T-cell (primary cell): Measurements from ENCODE around the gene CDC42BPA. TPM values are rescaled to one million over a fixed set of nuclear protein-coding genes. Genes with fewer than 3 reads are reported as not detected.

Experiments
- ATAC-seq, 4 experiments: fragments of 200-7000 bp in 3 of 4; fragments of 150-1000 bp in 1 of 4; cut with Tn5 transposase; replicated peaks in 1 of 4; 1 replicate in 3 of 4; 2 replicates in 1 of 4; pipeline ENCODE4 v1.10.0; 2021; ENCODE audit warnings: moderate library complexity in 3 of 4, mild to moderate bottlenecking in 2 of 4, moderate number of reproducible peaks in 1 of 4
- CTCF ChIA-PET, 2 donors: fragments of 300-600 bp; sonication (Branson Sonifier 250); formaldehyde crosslinking; loops; one replicate each; lab custom pipeline; 2022; ENCODE audit warnings: antibody characterized with exemption in 2 of 2; lab: Charles Lee
- POLR2A ChIA-PET, 2 donors: fragments of 300-600 bp; sonication (Branson Sonifier 250); formaldehyde crosslinking; loops; one replicate each; lab custom pipeline; 2022; ENCODE audit warnings: antibody characterized with exemption in 2 of 2; lab: Charles Lee
- DNase-seq, 35 experiments: peaks; one replicate each; pipeline versions ENCODE4 v3.0.0 to v3.0.0-alpha.2; 2013 to 2023
- H3K27ac ChIP-seq: one replicate; pipeline ENCODE4 v1.5.1; 2013; ENCODE audit warnings: low read length
- H3K27me3 ChIP-seq, 2 experiments: replicated peaks in 1 of 2; 1 replicate in 1 of 2; 2 replicates in 1 of 2; pipeline versions ENCODE4 v1.6.1 to v1.7.0; 2013; ENCODE audit warnings: low read length in 1 of 2, mixed read lengths in 1 of 2; ENCODE audit not compliant: control insufficient read depth in 2 of 2, insufficient read depth in 2 of 2; ENCODE audit errors: extremely low read depth in 1 of 2
- H3K36me3 ChIP-seq, 2 donors: 1 replicate in 1 of 2; 2 replicates in 1 of 2; pipeline versions ENCODE4 v1.6.1 to v1.7.0; 2013; ENCODE audit warnings: low read length in 1 of 2; ENCODE audit not compliant: control insufficient read depth in 2 of 2, insufficient read depth in 1 of 2; ENCODE audit errors: extremely low read depth in 1 of 2
- H3K4me1 ChIP-seq, 2 experiments: 1 replicate in 1 of 2; 2 replicates in 1 of 2; pipeline versions ENCODE4 v1.6.1 to v1.7.0; 2013; ENCODE audit warnings: low read length in 2 of 2, mixed read lengths in 1 of 2; ENCODE audit not compliant: insufficient read depth in 2 of 2, control insufficient read depth in 1 of 2; ENCODE audit errors: extremely low read depth in 1 of 2
- H3K4me3 ChIP-seq, 2 donors: 1 replicate in 1 of 2; 2 replicates in 1 of 2; pipeline versions ENCODE4 v1.5.1 to v1.7.0; 2013; ENCODE audit warnings: mild to moderate bottlenecking in 2 of 2, low read length in 1 of 2, moderate library complexity in 1 of 2; ENCODE audit not compliant: control insufficient read depth in 1 of 2; ENCODE audit errors: extremely low read depth in 1 of 2
- H3K9me3 ChIP-seq: 2 replicates; pipeline ENCODE4 v1.7.0; 2013
- H3K27ac Mint-ChIP-seq, 2 donors: one replicate each; pipeline ENCODE4 v1.8.0; 2020 to 2021; ENCODE audit warnings: mild to moderate bottlenecking in 2 of 2, mixed read lengths in 2 of 2
- H3K27me3 Mint-ChIP-seq, 2 donors: one replicate each; pipeline ENCODE4 v1.8.0; 2021 to 2022; ENCODE audit warnings: mixed read lengths in 2 of 2
- H3K36me3 Mint-ChIP-seq: one replicate; pipeline ENCODE4 v1.8.0; 2021; ENCODE audit warnings: mixed read lengths
- H3K4me1 Mint-ChIP-seq, 3 donors: one replicate each; pipeline ENCODE4 v1.8.0; 2020 to 2022; ENCODE audit warnings: mixed read lengths in 3 of 3, mild to moderate bottlenecking in 1 of 3
- H3K4me3 Mint-ChIP-seq, 3 donors: one replicate each; pipeline ENCODE4 v1.8.0; 2020 to 2022; ENCODE audit warnings: mild to moderate bottlenecking in 3 of 3, mixed read lengths in 3 of 3, moderate library complexity in 3 of 3
- H3K9me3 Mint-ChIP-seq, 3 donors: one replicate each; pipeline ENCODE4 v1.8.0; 2020 to 2022; ENCODE audit warnings: mixed read lengths in 3 of 3
- WGBS: methylation state at CpG from one replicate; pipeline ENCODE4 v1.1.5; 2013; ENCODE audit warnings: missing lambda C conversion rate; ENCODE audit not compliant: insufficient coverage; 5-methylcytosine and 5-hydroxymethylcytosine counted together
- total RNA-seq, 35 experiments: library from RNA in 6 of 35; stranded (reverse) in 6 of 35; fragments of 120-200 nt in 1 of 35; gene quantifications; one replicate each; pipeline versions ENCODE4 v1.2.1 to v1.2.4 and lab custom pipeline; 2013 to 2026

The CDC42BPA gene
- total RNA-seq, 5 donors from 2014 or later (not counting 1 experiment from before 2014, with no cell fraction given) = 0.33 to 1.6 (median 0.86) TPM

DNA sequence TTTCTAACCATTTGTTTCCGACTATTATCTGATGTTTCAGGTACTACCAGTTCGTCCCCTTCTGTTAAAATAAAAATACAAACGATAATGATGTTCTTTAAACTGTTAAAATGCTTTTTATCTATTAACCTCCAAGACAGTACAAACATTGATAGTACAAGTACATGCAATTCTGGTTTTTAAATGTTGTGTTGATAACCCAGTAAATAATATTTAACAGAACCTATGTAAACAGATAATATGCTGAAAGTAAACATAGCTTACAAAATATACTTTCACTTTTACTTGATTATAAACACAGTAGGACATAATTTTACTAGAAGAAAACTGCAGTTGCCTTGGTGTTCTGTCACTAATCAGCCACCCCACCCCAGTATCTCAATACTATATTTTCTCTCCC is 301.3 kb downstream of the CDC42BPA start:
- Histone ChIP-seq H3K9me3 (no peaks in the 10 kb centered on the region), H3K27ac (no peak overlapping the region), H3K4me3 (no peak overlapping the region), H3K27me3 (peaks cover 0 to 3% of the 10 kb centered on the region in 2 experiments), H3K4me1 (no peaks in the 10 kb centered on the region), H3K36me3 (no peaks in the 10 kb centered on the region)
- Mint-ChIP-seq H3K4me1 (no peaks in the 10 kb centered on the region), H3K27ac (no peak overlapping the region), H3K36me3 (peaks cover 3% of the 10 kb centered on the region), H3K9me3 (peaks cover 5 to 10% (median 6%) of the 10 kb centered on the region in 3 donors), H3K4me3 (no peak overlapping the region), H3K27me3 (peaks cover 0 to 5% of the 10 kb centered on the region in 2 donors)
- CTCF ChIA-PET = no interaction called here
- POLR2A ChIA-PET = no interaction called here
- WGBS = no CpG with 5 or more reads among the region's 3 CpGs
- ATAC-seq (no peak), DNase-seq (no peak)

DNA sequence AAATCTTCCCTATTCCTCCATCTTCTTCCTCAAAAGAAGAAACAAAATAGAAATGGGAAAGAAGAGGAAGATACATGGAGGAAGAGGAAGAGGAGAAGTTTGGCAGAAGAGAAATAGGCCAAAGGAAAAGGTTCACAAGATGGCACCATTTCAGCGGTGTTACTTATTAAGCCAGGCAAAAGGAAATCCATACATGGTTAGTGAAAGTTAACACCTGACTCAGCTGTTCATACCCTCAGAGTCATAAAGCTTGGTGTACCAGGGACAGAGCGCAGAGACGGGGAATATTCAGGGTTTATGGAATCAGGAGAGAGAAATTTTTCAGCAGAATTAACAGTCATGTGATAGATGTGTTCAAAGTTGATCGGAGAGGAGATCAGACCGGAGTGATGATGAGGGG is 307.6 kb downstream of the CDC42BPA start:
- CTCF ChIA-PET = no interaction called here
- POLR2A ChIA-PET = no interaction called here
- no peak overlapping the region for H3K4me3 Mint-ChIP-seq
- Histone ChIP-seq H3K27me3 (peaks cover 0 to 3% of the 10 kb centered on the region in 2 experiments), H3K9me3 (no peaks in the 10 kb centered on the region), H3K36me3 (no peaks in the 10 kb centered on the region), H3K4me1 (no peaks in the 10 kb centered on the region), H3K4me3 (no peak overlapping the region), H3K27ac (no peak overlapping the region)
- H3K27me3 Mint-ChIP-seq = peaks cover 3 to 5% of the 10 kb centered on the region in 2 donors
- no peak overlapping the region for H3K27ac Mint-ChIP-seq
- 100% methylated on average over 1 of the region's 5 CpGs for WGBS
- H3K36me3 Mint-ChIP-seq = no peaks in the 10 kb centered on the region
- H3K9me3 Mint-ChIP-seq = no peaks in the 10 kb centered on the region
- H3K4me1 Mint-ChIP-seq = no peaks in the 10 kb centered on the region
- ATAC-seq = no peak
- no peak for DNase-seq

DNA sequence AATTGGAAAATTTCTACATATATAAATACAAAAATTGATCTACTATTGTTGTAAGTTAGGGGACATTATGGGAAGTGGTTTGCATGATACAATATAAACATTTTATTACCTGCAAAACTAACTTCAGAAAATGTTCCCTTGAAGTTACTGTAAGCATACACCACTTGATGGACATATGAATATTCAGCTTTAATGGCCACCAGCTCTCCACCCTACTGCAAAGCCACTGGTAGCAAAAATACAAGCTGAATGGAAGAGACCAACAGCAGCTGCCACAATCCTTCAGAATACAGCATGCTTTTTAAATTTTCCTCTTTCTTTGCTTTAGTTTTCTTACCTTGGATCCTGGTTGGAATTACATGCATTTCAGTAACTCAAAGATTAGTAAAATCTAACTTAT is 308.4 kb downstream of the CDC42BPA start:
- no peaks in the 10 kb centered on the region for H3K4me1 ChIP-seq
- no peak overlapping the region for H3K27ac ChIP-seq
- peaks cover 3 to 5% of the 10 kb centered on the region in 2 donors for H3K27me3 Mint-ChIP-seq
- no peaks in the 10 kb centered on the region for H3K9me3 ChIP-seq
- DNase-seq (no peak), ATAC-seq (no peak)
- no peaks in the 10 kb centered on the region for H3K36me3 Mint-ChIP-seq
- ChIA-PET CTCF (no interaction called here), POLR2A (no interaction called here)
- H3K4me1 Mint-ChIP-seq = no peaks in the 10 kb centered on the region
- no peak overlapping the region for H3K4me3 ChIP-seq
- H3K4me3 Mint-ChIP-seq = no peak overlapping the region
- peaks cover 0 to 2% of the 10 kb centered on the region in 2 experiments for H3K27me3 ChIP-seq
- H3K36me3 ChIP-seq = no peaks in the 10 kb centered on the region
- no peaks in the 10 kb centered on the region for H3K9me3 Mint-ChIP-seq
- no peak overlapping the region for H3K27ac Mint-ChIP-seq

DNA sequence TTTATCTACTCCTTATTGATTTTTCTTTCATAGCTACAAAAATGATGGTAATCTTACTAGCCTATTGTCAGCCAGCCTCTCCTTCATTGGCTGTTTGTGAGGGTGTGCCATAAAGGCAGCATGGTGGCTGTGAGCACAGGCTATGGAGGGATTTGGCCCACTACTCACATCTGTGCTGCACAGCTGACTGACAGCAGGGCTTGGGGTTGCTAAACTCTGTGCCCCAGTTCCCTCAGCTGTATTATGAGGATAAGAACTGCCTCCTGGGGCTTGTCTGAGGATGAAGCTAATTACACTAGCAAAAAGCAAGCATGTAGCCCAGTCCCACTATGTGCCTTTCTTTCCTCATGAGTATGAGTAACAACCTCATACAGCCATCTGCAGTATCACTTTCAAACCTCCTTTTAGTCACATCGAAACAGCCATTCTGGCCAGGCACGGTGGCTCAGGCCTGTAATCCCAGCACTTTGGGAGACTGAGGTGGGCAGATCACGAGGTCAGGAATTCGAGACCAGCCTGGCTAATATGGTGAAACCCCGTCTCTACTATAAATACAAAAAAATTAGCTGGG is 312.0 kb downstream of the CDC42BPA start:
- WGBS = no CpG with 5 or more reads among the region's 5 CpGs
- no peaks in the 10 kb centered on the region for H3K4me1 ChIP-seq
- H3K27ac ChIP-seq = no peak overlapping the region
- no peak overlapping the region for H3K4me3 Mint-ChIP-seq
- no peaks in the 10 kb centered on the region for H3K36me3 Mint-ChIP-seq
- POLR2A ChIA-PET = interaction anchor here in 1 of 2 donors (0.6 kb wide), 1 partner anchor 856 kb away, joined by 4 read pairs; no protein-coding TSS in a partner anchor
- no peaks in the 10 kb centered on the region for H3K4me1 Mint-ChIP-seq
- H3K9me3 Mint-ChIP-seq = no peaks in the 10 kb centered on the region
- peaks cover 0 to 3% of the 10 kb centered on the region in 2 donors for H3K27me3 Mint-ChIP-seq
- no peak overlapping the region for H3K4me3 ChIP-seq
- no peak overlapping the region for H3K27ac Mint-ChIP-seq
- ATAC-seq (no peak), DNase-seq (no peak)
- no peaks in the 10 kb centered on the region for H3K9me3 ChIP-seq
- no peaks in the 10 kb centered on the region for H3K27me3 ChIP-seq
- no peaks in the 10 kb centered on the region for H3K36me3 ChIP-seq
- CTCF ChIA-PET = no interaction called here

DNA sequence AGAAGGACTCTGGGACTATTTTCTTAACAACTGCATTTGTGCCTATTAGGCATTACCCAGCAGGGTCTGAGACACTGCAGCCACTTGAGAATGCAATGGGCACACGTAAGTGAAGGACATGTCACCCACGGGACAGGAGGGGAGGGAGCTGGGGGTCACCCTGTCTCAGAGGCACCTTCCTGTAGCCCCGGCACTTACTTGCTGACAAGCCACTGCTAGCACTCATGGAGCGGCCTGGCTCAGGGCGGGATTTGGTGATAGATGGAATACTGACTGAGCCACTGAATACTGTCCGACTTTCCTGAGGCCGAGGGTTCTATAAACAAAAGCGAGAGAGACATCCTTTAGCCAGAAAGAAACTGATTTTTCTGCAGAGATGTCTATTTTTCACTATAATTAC is 313.5 kb downstream of the CDC42BPA start:
- H3K4me1 Mint-ChIP-seq = no peaks in the 10 kb centered on the region
- WGBS = 80% methylated on average over 2 of the region's 8 CpGs
- no peaks in the 10 kb centered on the region for H3K4me1 ChIP-seq
- no peaks in the 10 kb centered on the region for H3K9me3 ChIP-seq
- no peak overlapping the region for H3K4me3 Mint-ChIP-seq
- DNase-seq (no peak), ATAC-seq (no peak)
- no peaks in the 10 kb centered on the region for H3K36me3 ChIP-seq
- H3K36me3 Mint-ChIP-seq = no peaks in the 10 kb centered on the region
- H3K4me3 ChIP-seq = no peak overlapping the region
- ChIA-PET POLR2A (interaction anchor here in 1 of 2 donors (0.6 kb wide), 1 partner anchor 34 kb away, joined by 3 read pairs; no protein-coding TSS in a partner anchor), CTCF (no interaction called here)
- H3K27ac ChIP-seq = no peak overlapping the region
- H3K9me3 Mint-ChIP-seq = no peaks in the 10 kb centered on the region
- H3K27ac Mint-ChIP-seq = no peak overlapping the region
- no peaks in the 10 kb centered on the region for H3K27me3 Mint-ChIP-seq
- H3K27me3 ChIP-seq = peaks cover 0 to 2% of the 10 kb centered on the region in 2 experiments

DNA sequence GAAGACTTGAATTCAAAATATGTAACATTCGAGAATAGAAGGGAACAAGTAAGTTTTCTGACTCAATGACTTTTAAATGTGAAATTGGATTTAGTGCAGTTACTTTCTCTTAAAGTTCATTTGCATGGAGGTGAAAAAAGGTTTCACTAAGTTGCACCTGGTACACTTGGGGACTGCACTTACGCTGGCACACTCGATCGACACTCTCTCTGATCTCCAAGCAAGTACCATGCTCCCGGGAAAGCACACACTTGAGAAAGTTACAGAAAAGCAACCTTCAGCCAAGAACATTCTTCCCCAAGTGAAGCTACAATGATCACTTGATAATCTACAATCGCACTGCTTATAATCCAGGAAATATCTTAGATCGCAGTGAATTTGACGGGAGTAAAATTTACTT is 315.1 kb downstream of the CDC42BPA start:
- H3K27ac Mint-ChIP-seq = no peak overlapping the region
- no peak overlapping the region for H3K27ac ChIP-seq
- H3K36me3 Mint-ChIP-seq = no peaks in the 10 kb centered on the region
- WGBS = 89% methylated on average over 4 of the region's 8 CpGs
- CTCF ChIA-PET = interaction anchor here in 1 of 2 donors (0.9 kb wide), 1 partner anchor 8 kb away, joined by 5 read pairs; no protein-coding TSS in a partner anchor
- DNase-seq (no peak), ATAC-seq (no peak)
- peaks cover 0 to 5% (median 0%) of the 10 kb centered on the region in 3 donors for H3K9me3 Mint-ChIP-seq
- H3K4me1 ChIP-seq = no peaks in the 10 kb centered on the region
- H3K9me3 ChIP-seq = no peaks in the 10 kb centered on the region
- H3K4me1 Mint-ChIP-seq = no peaks in the 10 kb centered on the region
- H3K4me3 ChIP-seq = no peak overlapping the region
- peaks cover 0 to 2% of the 10 kb centered on the region in 2 experiments for H3K27me3 ChIP-seq
- POLR2A ChIA-PET = interaction anchor here in 1 of 2 donors (0.6 kb wide), 1 partner anchor 927 kb away, joined by 3 read pairs; no protein-coding TSS in a partner anchor
- H3K36me3 ChIP-seq = no peaks in the 10 kb centered on the region
- no peak overlapping the region for H3K4me3 Mint-ChIP-seq
- H3K27me3 Mint-ChIP-seq = peaks cover 0 to 5% of the 10 kb centered on the region in 2 donors
